Stimulated activated CD4-positive, alpha-beta T cell treated with anti-CD3 and anti-CD28 coated beads, Interleukin-2, amount 100 ng/mL, for 48 hours (primary cell): Measurements from ENCODE around the gene MAML2.

Experiments used
- DNase-seq, 2 donors: peaks; one replicate each; pipeline ENCODE4 v3.0.0-alpha.2; 2020

Gene MAML2

DNA sequence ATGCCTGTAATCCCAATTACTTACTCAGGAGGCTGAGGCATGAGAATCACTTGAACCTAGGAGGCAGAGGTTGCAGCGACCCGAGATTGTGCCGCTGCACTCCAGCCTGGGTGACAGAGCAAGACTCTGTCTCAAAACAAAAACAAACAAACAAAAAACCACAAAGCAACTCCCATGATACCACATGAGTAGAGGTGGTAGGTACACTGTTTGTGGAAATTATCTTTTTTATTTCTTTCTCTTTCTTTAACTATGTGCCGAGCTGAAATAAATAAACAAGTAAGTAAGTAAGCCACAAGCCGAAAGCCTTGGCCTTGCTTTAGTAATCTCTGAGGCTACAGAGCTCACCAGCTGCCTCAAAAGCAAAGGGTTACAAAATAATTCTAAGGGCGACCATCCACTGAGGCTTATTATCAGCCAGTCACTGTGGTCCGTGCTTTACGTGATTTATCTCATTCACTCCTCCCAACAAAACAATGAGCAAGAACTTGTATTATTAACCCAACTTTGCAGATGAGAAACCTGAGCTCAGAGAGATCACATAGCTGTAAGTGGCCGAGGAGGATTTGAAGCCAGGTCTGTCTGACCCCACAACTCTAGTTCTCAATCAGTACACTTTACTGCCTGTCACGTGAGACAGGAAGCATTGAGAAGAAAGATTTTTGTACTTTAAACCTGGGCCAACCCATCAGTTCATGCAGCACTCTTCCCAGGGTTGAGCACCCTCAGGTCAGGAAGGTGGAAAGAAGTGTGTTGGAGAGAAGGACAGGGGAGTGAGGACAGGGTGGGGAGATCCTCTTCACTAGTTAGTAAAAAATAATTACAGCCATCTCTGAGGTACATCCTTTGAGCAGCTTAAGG lies 349.3 kb downstream of the MAML2 start:
- DNase-seq, result no peak

DNA sequence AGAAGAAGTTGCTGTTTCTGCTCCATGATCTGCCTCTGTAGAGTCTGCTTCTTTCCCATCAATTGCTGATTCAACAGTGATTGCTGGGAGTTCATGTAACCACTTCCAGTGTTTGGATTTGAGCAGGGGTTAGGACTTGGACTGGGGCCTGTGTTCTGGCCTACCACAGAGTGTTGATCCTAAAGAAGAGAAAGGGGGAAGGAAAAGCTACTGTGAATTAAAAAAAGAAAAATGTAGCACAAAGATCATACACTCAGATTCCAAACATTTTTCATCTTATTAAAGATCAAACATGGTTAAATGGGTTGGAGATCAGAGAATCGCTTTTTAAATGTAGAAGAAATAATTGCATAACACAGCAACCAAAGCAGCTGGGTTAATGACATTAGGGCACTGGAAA lies 351.4 kb downstream of the MAML2 start:
- DNase-seq, result no peak

DNA sequence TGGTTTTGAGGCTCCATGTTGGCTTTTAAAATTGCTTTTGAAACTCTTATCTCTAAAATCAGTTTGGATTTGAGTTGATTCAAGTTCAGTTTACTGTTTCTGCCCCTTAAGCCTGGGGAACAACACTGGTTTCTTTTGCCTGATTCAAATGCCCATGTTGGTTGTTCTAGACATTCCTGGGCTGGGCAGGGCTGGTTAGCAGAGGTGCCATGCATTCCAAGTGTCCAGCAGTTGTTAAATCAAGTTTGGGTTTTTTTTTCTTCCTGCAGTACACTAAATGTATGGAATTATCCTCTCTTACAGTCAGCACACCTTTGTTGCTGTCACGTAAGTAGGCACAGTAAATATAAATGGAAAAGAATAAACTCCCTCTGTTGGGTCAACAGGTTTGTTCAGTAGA lies 351.9 kb downstream of the MAML2 start:
- no peak for DNase-seq

DNA sequence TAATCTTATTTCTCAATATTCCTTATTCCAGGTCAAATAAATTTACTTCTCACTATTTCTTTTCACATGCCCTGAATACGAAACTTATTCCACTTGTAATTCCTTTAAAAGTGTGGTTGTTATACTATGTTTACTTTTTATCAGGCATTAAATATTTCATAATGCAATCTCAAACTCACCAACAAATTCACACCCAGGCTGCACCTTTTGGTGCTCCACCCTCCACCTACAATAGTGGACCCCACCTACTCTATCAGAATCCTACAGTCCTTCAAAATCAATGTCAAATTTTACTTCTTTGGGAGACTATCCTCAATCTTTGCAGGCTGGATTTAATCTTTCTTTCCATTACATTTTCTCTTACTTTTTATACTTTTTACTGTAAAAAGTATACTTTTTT lies 353.2 kb downstream of the MAML2 start:
- DNase-seq, result no peak

DNA sequence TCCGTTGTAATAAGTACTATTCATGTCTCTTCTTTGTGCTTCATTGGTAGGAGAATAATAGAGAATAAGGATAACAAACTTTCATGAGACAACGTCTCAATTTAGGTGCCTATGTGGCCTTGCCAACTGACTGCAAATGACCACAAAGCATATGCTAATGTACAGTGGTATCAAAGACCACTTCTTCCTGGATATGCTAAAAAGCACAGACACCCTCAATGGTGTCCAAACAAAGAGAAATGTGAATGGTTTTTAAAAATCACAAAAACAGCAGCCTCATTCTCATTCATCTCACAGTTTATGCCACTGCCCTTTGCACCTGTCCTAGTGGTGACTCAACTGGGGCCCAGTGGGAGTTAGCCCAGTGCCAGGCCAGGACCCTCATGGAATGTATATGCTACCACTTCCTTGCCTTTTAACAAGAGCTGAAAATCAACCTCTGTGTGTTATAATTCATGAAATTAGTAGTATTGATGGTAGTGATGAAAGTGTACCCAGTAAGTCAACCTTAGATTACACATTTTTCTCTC lies 353.9 kb downstream of the MAML2 start:
- no peak for DNase-seq

DNA sequence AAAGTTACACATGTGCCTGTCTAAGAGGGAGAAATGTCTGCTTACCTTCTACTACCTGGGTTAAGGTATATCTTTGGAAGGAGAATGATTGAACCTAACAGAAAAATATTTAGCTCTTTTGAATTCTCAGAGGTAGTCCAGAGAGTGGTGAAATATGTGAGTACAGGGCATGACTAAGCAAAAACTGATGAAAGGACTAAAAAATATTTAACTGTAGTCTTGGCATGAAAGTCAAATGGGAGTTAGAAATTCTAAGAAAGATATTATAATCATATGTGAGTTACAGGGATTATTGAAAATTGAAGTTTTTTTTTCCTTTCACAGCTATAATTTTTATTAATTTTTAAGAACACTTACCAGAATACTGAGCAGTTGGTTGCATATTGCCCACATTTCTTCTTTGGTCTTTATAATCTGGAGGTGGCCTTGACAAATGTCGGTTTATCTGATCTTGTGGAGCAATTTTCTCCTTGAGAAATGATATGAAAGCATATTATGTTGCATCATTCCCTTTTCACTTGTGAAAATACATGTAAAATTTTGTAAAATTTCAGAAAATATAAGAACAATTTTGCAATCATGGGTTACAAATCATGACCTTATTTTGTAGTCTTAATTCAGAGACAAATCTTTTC lies 357.7 kb downstream of the MAML2 start:
- no peak for DNase-seq

DNA sequence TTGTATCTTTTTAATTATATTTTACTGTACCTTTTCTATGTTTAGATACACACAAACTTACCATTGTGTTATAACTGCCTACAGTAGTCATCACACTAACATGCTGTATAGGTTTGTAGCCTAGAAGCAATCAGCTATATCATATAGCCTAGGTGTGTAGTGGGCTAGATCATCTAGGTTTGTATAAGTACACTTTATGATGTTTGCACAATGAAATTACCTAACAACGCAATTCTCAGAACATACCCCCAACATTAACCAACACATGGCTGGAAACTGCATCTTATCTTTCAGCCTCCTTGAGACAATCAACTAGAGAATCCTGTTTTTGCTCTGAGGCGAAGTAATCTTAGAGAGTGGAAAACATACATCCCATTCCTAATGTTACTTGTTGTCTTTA lies 358.9 kb downstream of the MAML2 start:
- no peak for DNase-seq

DNA sequence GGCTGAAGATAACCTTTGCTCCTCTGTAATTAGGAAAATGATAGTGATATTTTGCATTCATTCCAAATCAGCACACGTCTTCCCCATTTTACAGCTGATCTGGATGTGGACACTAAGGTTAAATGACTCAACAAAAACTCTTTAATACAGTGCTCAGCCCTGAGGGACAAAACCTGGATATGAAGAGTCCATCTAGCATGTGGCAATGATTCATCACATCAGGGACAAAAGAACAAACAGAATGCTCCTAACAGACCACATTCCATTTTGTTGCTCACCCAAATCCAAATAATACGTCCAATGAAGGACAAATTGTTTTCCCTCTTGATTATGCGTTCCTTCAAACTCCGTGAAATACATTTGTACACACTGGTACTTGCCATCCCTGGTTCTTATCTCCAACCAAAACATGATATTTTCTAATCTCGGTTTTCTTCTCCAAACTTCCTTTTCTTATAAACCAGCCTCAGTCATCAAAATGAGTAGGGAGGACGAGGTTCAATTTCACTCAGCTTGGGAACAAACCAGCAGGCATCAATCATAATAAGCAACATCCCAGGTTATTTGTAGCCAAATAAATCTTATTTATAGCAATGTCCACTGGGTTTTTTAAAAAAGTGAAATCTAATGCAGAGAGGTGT lies 365.3 kb downstream of the MAML2 start:
- DNase-seq, result no peak

DNA sequence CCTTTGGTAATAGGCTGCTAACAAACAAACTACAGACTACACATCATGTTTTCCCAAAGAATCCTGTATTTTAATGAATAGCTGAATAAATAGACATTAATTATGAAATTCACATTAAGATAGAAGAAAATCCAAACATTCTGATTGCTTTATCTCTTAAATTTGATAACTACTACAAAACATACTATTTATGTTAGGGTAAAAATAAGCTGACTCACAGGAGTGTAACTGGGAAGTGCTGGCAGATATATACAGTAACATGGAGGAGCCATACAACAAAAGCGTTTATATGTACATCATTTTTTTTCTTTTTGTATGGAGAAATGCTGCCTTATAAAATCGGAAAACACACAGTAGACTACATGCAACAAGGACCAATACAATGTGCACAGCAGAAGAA lies 366.4 kb downstream of the MAML2 start:
- no peak for DNase-seq

DNA sequence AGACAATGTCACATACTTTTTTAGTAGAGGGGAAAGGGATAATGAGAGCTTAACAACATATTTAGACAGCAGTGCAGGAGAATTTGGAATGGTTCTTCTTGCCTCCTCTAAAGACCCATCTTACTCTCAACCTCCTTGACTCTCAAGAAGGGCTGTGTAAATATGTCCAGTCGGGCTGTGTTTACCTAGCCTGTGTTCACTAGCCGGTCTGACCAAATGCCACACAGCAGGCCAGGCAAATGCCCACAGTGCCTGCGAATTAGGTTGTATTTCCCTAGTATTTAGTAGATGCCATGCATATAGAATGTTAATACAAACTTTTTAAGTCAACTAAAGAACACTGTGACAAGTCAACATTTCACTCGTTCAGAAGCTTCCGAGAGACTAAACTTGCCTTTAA lies 367.7 kb downstream of the MAML2 start:
- DNase-seq, result no peak

DNA sequence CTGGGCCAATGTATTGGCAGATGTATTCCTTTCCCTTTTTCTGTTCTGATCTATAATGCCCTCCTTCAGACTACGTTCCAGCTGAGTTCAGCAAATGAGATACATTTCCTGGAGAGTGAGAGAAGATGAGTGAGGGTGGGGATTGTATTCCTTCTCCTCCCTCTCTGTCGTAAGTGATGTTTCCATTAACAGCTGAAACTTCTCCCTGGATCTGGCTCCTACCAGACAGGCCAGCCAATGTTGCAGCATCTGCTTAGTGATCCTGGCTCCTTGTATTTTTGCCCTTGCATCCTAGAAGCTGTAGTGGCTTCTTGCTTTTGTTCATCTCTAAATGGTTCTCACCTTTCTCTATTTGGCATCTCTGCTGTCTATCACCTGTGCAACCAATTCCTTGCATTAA lies 370.9 kb downstream of the MAML2 start:
- no peak for DNase-seq

DNA sequence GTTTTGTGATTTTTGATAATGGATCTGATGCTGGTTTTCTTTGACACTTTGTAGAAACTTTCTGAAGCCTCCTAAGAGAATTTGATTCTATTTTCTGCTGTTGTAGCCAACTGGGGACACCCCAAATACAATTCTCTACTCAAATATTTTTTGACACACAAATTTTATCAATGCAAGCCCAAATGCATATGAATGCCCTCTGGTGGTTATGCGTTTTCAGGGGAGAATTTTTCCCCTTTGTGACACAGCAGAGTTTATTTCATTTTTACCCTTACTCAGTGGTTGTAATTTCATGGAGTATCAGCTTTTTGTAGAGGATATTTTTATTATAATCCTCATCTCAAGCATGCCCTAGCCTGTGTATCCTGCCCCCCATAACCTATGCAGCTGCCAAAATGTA lies 374.4 kb downstream of the MAML2 start:
- DNase-seq, result no peak

DNA sequence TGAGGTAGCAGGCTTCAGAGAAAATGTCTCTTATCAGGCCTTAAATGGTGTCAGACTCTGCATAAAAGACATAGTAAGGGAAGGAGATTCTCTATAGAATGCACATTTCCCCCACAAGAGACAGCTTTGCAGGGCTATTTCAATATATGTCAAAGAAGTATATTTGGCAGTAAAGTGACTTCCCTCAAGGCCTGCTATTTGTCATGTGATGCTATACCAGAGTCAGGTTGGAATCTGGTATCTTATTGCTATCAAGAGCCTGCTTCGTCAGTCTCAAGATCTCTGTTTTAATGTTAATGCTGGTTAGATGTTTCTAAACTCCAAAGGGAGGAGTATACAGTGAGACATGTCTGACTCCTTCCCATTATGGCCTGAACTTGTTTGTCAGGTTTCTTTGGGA lies 378.7 kb downstream of the MAML2 start:
- no peak for DNase-seq

DNA sequence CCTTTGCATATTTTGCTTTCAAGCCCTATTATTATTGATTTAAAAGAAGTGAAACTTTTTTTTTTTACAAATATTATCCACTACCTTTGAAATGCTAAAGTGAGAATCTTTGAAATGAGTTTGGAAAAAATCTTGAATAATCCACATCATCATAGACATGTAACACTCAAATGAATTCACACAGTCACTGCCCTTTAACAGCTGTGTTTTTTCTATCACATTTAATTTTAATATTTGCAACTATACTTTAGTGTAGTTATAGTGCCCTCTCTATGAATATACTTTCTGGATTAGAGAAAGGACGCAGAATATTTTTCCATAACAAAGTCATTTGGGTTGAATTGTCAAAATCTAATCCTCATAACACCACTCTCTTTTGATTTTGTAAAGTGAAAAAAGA lies 381.2 kb downstream of the MAML2 start:
- no peak for DNase-seq

DNA sequence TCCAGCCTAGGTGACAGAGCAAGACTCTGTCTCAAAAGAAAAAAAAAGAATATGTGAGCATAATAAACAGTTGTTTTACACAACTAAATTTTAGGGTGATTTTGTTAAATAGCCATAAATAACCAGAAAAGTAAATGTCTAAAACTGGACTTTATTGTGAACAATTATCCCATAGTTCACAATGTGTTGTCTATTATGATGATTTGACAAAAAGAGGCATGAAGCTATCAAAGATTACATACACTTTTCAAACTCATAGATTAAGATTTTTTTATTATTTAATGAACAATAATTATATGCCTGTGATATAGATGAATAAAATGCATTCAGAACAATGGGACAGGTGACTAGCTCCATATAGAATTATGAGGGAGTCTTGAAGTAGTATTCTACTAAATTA lies 392.1 kb downstream of the MAML2 start:
- DNase-seq, result no peak

DNA sequence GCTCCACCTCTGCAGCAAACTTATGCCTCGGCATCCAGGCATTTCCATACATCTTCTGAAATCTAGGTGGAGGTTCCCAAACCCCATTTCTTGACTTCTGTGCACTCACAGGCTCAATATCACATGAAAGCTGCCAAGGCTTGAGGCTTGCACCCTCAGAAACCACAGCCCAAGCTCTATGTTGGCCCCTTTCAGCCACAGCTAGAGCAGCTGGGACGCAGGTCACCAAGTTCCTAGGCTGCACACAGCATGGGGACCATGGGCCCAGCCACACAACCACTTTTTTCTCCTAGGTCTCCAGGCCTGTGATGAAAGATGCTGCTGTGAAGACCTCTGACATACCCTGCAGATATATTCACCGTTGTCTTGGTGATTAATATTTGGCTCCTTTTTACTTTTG lies 394.4 kb downstream of the MAML2 start:
- no peak for DNase-seq

DNA sequence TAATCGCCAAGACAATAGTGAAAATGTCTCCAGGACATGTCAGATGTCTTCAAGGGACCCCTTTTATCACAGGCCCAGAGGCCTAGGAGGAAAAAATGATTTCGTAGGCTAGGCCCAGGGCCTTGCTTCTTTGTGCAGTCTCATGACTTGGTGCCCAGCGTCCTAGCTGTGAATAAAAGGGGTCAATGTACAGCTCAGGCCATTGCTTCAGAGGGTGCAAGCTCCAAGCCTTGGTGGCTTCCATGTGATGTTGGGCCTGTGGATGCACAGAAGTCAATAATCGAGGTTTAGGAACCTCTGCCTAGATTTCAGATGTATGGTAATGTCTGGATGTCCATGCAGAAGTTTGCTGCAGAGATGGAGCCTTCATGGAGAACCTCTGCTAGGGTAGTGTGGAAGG lies 398.4 kb downstream of the MAML2 start:
- DNase-seq, result no peak

DNA sequence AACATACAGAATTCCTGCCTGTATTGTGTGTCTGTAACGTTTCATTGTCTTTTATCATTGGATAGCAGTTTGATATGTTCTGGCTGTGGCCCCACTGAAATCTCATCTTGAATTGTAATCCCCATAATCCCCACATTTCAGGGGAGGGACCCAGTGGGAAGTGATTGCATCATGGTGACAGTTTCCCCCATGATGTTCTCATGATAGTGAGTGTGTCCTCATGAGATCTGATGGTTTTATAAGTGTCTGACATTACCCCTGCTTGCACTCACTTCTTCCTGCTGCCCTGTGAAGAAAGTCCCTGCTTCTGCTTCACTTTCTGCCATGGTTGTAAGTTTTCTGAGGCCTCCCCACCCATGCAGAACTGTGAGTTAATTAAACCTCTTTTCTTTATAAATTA lies 399.4 kb downstream of the MAML2 start:
- DNase-seq, result no peak

DNA sequence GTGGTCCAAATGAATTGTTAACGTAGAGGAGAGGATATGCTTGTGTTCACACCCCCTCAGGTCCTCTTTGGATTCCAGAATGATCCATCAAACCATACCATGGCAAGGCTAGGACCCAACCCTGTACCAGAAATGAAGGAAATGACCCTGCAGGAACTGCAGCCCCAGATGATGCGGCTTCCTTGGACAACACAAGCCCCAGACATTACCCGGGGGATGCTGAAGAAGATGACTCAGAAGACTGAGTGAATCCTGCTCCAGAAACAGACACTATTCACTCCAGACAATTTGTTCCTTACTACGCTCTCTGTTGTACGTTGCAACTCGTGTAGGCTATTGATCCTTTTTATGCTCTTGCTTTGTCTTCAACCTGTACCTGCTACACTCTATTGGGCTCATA lies 403.9 kb downstream of the MAML2 start:
- DNase-seq, result no peak

DNA sequence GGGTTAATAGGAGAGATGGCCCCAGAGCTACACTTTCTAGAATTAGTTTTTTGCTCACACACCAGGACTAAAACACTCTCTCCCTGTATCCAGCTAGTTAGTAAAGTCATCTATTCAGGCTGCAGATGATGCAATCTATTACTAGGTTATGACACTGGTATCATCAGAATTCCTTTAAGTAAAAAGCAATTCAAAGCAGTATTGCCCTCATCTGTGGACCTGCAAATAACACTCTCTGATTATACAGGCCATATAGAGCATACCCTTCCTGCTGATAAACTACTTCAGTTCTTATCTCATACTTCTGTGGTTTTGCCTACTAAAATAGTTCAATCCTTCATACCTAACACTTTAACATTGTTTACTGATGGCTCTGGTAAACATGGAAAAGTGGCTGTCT lies 405.6 kb downstream of the MAML2 start:
- no peak for DNase-seq

DNA sequence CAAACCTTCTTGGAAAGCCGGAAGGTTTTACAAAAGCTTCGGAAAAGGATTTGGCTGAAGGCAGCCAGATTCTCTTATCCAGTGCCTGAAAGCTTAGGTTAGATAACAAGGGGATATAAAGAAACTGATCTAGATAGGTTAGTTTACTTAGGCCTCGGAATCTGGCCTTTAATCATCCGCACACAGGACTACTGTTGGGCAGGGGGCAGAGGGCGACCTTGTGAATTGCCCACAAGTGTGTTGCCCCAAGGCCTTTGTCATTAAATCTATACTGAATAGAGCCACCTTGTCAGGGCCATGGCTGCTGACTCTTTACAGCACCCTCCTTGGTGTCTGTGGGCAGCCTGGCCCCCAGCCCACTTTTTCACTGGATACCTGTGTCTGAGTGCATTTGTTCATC lies 409.4 kb downstream of the MAML2 start:
- no peak for DNase-seq

DNA sequence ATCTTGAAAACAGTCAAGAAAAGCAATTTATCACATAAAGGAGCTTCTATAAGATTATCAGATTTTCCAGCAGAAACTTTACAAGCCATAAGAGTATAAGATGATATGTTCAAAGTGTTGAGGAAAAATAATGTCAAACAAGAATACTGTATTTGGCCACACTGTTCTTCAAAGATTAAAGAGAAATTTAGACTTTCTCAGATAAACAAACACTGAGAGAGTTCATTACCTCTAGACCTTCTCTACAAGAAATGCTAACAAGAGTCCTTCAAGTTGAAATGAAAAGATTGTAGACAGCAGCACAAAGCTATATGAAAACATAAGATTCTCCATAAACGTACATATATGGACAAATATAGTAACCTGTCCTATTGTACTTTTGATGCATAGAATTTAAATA lies 411.1 kb downstream of the MAML2 start:
- no peak for DNase-seq

DNA sequence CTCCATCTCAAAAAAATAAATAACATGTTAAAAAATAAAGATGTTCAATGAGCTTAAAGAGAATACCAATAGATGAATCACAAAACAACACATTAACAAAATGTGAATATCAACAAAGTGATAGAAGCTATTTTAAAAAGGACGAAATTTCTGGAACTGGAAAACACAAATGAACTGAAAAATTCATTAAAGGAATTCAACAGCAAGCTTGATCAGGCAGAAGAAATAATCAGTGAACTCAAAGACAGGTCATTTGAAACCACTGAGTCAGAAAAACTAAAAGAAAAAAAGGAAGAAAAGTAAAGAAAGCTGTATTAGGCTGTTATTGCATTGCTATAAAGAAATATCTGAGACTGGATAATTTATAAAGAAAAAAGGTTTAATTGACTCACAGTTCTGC lies 412.0 kb downstream of the MAML2 start:
- DNase-seq, result no peak

DNA sequence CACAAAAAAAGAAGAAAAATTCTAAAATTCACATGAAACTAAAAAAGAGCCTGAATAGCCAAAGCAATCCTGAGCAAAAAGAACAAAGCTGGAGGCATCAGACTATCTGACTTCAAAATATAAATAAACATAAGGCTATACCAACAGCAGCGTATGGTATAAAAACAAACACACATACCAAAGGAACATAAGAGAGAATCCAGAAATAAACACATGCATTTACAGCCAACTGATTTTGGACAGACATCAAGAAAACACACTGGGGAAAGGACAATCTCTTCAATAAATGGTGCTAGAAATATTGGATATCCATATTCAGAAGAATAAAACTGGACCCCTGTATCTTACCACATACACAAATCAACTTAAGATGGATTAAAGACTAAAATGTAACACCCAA lies 416.3 kb downstream of the MAML2 start:
- no peak for DNase-seq
